Erythroblast (primary cell): ENCODE data around the gene GLS2.

ENCODE experiments used
- GATA1 ChIP-seq: IDR thresholded peaks from 2 replicates; pipeline ENCODE4 v1.6.1; 2011; ENCODE audit warnings: low read depth, mild to moderate bottlenecking, control low read depth, low read length, moderate library complexity
- POLR2A ChIP-seq: IDR thresholded peaks from 2 replicates; pipeline ENCODE4 v1.6.1; 2011; ENCODE audit warnings: mild to moderate bottlenecking, low read length

DNA sequence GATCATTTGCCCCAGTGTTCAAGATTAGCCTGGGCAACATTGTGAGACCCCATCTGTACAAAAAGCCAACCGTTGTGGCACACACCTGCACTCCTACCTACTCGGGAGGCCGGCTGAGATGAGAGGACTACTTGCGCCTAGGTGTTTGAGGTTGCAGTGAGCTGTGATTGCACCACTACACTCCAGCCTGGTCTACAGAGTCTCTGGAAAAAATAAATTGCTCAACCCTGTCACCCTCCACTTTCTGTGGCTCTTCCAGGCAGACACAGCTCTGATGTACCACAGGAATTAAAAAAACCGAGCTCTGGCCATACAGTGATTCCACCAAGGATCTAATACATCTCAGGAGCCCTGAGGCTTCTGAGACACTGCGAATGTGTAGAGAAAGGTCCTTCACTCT lies 53.1 kb downstream of the GLS2 start:
- no peak for TF ChIP-seq POLR2A
- no peak for TF ChIP-seq GATA1
